ENCODE results near the gene APIP. TPM values are rescaled to one million over a fixed set of nuclear protein-coding genes. Genes with fewer than 3 reads are reported as not detected.
A peak's percentile ranks its signal among the peaks of the same experiment; 100 is the strongest.

APIP gene
- total RNA-seq, 4 donors from 2014 or later: 16.3 to 31.5 (median 23.2) TPM

DNA sequence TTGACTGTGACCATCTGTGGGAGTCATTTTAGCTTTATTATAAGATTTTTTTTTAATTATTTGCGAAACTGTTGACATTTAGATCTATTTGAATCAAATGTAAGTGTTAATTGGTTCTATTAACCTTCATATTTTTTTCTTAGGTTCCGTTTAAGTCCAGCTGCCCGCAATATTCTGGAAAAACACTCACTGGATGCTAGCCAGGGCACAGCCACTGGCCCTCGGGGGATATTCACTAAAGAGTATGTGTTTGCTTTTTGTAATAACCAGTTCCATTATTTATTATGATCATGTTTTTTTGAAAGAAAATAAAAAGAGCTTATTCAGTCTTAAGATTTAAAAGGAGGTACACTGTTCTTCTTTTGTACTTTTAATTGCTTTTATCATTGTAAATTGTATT lies 44.1 kb upstream of the APIP start:
- no peaks in the 10 kb centered on the region for H3K27me3 ChIP-seq
- H3K27ac ChIP-seq: no peak overlapping the region
- H3K4me1 ChIP-seq: peaks cover 0 to 14% (median 0%) of the 10 kb centered on the region in 4 donors
- no peak overlapping the region for H3K4me3 ChIP-seq
- TF ChIP-seq POLR2A (IDR thresholded peaks at IDR 0.05): no peak
- TF ChIP-seq, protein P1, sequence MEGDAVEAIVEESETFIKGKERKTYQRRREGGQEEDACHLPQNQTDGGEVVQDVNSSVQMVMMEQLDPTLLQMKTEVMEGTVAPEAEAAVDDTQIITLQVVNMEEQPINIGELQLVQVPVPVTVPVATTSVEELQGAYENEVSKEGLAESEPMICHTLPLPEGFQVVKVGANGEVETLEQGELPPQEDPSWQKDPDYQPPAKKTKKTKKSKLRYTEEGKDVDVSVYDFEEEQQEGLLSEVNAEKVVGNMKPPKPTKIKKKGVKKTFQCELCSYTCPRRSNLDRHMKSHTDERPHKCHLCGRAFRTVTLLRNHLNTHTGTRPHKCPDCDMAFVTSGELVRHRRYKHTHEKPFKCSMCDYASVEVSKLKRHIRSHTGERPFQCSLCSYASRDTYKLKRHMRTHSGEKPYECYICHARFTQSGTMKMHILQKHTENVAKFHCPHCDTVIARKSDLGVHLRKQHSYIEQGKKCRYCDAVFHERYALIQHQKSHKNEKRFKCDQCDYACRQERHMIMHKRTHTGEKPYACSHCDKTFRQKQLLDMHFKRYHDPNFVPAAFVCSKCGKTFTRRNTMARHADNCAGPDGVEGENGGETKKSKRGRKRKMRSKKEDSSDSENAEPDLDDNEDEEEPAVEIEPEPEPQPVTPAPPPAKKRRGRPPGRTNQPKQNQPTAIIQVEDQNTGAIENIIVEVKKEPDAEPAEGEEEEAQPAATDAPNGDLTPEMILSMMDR (IDR thresholded peaks at IDR 0.05): no peak
- no peak for TF ChIP-seq EP300 (IDR thresholded peaks at IDR 0.05)
- peak; percentile 22 to 35 for DNase-seq (ENCODE audit: low spot score in 2 of 2)
- peaks cover 0 to 5% (median 0%) of the 10 kb centered on the region in 3 donors for H3K36me3 ChIP-seq
- 28 to 35% methylated on average over 4 of the region's 4 CpGs for WGBS, 2 donors
- no peaks in the 10 kb centered on the region for H3K9me3 ChIP-seq

DNA sequence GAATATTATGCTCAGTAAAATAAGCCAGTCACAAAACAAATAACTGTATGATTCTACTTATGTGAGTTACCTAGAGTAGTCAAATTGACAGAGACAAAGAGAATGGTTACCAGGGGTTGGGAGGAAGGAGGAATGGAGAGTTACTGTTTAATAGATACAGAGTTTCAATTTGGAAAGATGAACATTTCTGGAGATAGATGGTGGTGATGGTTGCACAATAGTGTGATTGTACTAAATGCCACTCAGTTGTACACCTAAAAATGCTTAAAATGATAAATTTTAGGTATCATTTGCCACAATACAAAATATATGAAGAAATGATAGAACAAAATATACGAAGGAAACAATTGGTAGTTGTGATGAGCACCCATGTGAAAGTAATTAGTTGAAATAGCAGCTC lies 43.6 kb upstream of the APIP start:
- Histone ChIP-seq H3K36me3 (no peaks in the 10 kb centered on the region), H3K4me3 (no peak overlapping the region), H3K27me3 (no peaks in the 10 kb centered on the region), H3K4me1 (peaks cover 0 to 14% (median 0%) of the 10 kb centered on the region in 4 donors), H3K27ac (no peak overlapping the region), H3K9me3 (no peaks in the 10 kb centered on the region)
- 86 to 92% methylated on average over 1 of the region's 1 CpG for WGBS, 2 donors
- TF ChIP-seq EP300 (IDR thresholded peaks at IDR 0.05): no peak
- TF ChIP-seq POLR2A (IDR thresholded peaks at IDR 0.05): no peak
- TF ChIP-seq, protein P1 (IDR thresholded peaks at IDR 0.05): no peak
- DNase-seq (ENCODE audit: low spot score in 2 of 2): no peak

DNA sequence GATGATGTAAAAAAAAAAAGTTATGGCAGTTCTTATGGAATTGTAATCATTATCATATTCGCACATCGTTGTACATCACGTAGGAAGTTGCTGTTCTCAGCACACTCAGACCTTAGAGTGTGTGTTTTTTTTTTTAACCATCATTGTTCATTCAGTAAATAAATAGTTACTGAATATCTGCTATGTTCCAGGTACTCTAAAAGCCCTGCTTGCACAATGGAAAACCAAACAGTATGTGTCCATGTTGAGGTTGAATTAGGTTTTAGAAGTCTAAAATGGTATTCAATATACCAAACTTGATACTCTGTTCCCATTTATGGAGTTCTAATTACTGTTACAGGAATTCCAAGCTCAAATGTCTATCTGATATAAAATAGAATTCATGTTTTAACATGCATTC lies 41.4 kb upstream of the APIP start:
- TF ChIP-seq POLR2A (IDR thresholded peaks at IDR 0.05) (no peak), EP300 (IDR thresholded peaks at IDR 0.05) (no peak)
- TF ChIP-seq, protein P1 (IDR thresholded peaks at IDR 0.05): no peak
- H3K27me3 ChIP-seq: no peaks in the 10 kb centered on the region
- H3K36me3 ChIP-seq: no peaks in the 10 kb centered on the region
- no peak overlapping the region for H3K4me3 ChIP-seq
- WGBS, 2 donors: 93 to 94% methylated on average over 3 of the region's 3 CpGs
- H3K27ac ChIP-seq: no peak overlapping the region
- peaks cover 0 to 14% (median 0%) of the 10 kb centered on the region in 4 donors for H3K4me1 ChIP-seq
- no peaks in the 10 kb centered on the region for H3K9me3 ChIP-seq
- no peak for DNase-seq (ENCODE audit: low spot score in 2 of 2)

DNA sequence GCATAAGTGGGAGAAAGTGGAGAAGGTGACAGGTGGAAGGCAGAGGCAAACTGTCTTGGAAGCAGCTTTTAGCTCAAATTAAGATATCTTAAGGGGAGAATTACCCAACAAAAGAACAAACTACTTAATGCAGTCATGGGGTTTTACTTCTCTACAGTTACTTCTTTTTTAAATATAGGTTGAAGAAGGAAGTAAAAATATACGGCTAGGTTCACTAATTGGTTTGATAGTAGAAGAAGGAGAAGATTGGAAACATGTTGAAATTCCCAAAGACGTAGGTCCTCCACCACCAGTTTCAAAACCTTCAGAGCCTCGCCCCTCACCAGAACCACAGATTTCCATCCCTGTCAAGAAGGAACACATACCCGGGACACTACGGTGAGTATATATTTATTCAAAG lies 41.0 kb upstream of the APIP start:
- peaks cover 0 to 14% (median 0%) of the 10 kb centered on the region in 4 donors for H3K4me1 ChIP-seq
- H3K36me3 ChIP-seq: no peaks in the 10 kb centered on the region
- no peak overlapping the region for H3K27ac ChIP-seq
- no peak for TF ChIP-seq EP300 (IDR thresholded peaks at IDR 0.05)
- no peak for TF ChIP-seq POLR2A (IDR thresholded peaks at IDR 0.05)
- TF ChIP-seq, protein P1 (IDR thresholded peaks at IDR 0.05): no peak
- 89 to 90% methylated on average over 5 of the region's 5 CpGs for WGBS, 2 donors
- no peak for DNase-seq (ENCODE audit: low spot score in 2 of 2)
- H3K4me3 ChIP-seq: no peak overlapping the region
- no peaks in the 10 kb centered on the region for H3K9me3 ChIP-seq
- no peaks in the 10 kb centered on the region for H3K27me3 ChIP-seq

DNA sequence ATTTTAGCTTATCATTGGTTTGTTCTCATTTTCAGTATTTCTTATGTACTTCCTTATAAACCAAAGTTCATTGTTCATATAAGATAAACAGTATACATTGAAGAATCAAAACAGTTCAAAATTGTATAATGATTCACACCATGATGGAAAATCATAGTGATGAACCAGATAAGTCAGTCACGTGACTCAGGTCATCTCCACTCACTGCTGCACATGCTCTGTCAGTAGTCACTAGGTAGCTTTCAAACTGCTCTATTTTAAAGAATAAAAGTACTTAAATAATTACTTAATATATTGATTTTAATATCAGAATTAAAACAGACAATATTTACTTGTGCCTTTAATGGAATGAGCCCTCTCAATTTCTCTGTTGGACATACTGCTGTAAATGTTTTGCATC lies 37.8 kb upstream of the APIP start:
- H3K36me3 ChIP-seq: no peaks in the 10 kb centered on the region
- H3K27ac ChIP-seq: no peak overlapping the region
- no peak for TF ChIP-seq POLR2A (IDR thresholded peaks at IDR 0.05)
- no peak for TF ChIP-seq EP300 (IDR thresholded peaks at IDR 0.05)
- TF ChIP-seq, protein P1 (IDR thresholded peaks at IDR 0.05): no peak
- H3K4me3 ChIP-seq: no peak overlapping the region
- WGBS, 2 donors: 92 to 96% methylated on average over 1 of the region's 1 CpG
- H3K27me3 ChIP-seq: no peaks in the 10 kb centered on the region
- H3K4me1 ChIP-seq: peaks cover 0 to 4% (median 2%) of the 10 kb centered on the region in 4 donors
- no peak for DNase-seq (ENCODE audit: low spot score in 2 of 2)
- no peaks in the 10 kb centered on the region for H3K9me3 ChIP-seq

Data from tibial nerve (tissue), 4 donors.